ENCODE measurements around the gene KRT86.

- no peak for TF ChIP-seq CTCF (IDR thresholded peaks at IDR 0.05; ENCODE audit: low read length)
- TF ChIP-seq EZH2 (IDR thresholded peaks at IDR 0.05; ENCODE audit: borderline replicate concordance, low read length), result no peak
Observed at GRCh38 chr12:52246720-52247621, 27.5 kb upstream of the KRT86 start.

Data from OCI-LY1 (cell line).